ENCODE data around the gene TBCE. TPM values are rescaled to one million over a fixed set of nuclear protein-coding genes. Genes with fewer than 3 reads are reported as not detected.

TBCE gene, protein sequence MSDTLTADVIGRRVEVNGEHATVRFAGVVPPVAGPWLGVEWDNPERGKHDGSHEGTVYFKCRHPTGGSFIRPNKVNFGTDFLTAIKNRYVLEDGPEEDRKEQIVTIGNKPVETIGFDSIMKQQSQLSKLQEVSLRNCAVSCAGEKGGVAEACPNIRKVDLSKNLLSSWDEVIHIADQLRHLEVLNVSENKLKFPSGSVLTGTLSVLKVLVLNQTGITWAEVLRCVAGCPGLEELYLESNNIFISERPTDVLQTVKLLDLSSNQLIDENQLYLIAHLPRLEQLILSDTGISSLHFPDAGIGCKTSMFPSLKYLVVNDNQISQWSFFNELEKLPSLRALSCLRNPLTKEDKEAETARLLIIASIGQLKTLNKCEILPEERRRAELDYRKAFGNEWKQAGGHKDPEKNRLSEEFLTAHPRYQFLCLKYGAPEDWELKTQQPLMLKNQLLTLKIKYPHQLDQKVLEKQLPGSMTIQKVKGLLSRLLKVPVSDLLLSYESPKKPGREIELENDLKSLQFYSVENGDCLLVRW
- 11.3 and 14.4 TPM in 2 replicates for total RNA-seq

DNA sequence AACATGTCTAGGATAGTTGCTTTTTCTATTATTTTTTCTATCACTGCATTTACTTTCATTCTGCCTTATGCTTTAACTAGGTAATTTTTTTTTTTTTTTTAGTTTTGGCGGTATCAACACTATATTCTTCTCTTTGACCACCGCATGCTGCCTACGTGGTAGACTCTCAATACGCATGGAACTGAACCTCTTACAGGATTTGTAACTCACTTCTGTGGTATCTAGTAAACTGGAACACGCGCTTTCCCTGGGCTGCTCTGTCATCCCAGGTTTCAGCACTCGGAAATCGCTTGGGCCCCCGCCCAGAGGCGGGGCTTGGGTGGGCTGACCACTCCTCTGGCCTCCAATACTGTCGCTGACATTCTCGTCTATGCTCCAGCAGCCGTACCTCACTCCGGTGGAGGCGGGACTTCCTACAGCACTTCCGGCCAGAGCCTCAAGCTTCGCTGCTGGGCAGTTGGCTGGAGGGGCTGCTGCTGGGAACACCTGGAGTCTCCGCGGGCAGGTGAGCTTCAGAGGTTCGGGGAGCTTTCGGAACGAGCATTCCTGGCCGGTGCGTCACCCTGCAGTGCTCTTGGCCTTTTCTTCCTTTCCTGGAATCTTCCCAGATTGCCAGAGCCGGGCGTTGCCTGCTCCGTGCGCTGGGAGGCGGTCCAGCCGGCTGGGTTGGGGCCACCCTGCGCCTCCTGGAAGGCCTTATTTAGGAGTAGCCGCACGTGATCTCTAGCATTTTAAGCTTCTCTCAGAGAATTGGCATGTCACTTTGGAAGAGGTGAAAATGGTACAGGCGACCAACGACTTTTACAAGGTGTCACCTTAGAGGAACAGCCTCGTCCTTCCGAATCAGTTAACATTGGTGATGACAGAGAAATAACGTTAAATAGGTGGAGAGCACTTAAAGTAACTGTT is at the start of gene TBCE:
Gene TBCE (plus strand): TSS at position 428 of the 909 bp plus-strand sequence. CDS start 12,623 bp downstream, outside the sequence.

DNA sequence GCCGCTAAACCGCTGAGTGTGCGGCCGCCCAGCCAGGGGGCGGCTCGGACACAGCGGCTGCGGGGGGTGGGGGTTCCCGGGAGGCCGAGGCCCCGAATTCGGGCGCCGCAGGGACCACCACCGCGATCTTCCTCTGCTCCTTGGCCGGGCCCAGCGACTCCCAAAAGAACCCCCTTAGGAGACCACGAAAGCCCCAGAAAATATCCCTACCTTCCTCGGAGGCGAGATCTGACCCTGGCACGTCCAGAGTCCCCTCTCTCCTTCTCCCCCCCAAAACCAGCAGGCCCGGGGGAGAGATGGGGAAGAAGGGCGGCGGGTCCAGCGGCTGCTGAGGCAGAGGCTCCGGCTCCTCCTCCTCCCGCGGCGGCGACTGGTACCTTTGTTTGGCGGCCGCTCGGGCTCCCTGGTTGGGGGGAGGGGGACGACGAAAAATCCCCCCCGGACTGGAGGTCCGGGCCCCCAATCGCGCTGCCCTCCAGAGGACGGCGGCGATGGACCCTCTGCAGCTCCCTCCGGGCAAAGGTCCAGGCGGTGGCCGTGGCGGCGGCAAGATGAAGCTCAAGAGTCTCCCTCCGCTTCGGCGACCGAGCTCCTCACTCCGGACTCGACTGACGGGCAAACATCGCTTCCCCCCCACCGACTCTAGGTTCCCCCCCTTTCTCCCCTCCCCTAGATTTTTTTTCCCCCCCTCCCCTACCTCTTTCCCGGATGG is 39.5 kb upstream of the TBCE start, which contains the start of gene ARID4B:
Gene ARID4B (minus strand): TSS at position 621 of the 712 bp plus-strand sequence. CDS start 1,260 bp downstream, outside the sequence.

DNA sequence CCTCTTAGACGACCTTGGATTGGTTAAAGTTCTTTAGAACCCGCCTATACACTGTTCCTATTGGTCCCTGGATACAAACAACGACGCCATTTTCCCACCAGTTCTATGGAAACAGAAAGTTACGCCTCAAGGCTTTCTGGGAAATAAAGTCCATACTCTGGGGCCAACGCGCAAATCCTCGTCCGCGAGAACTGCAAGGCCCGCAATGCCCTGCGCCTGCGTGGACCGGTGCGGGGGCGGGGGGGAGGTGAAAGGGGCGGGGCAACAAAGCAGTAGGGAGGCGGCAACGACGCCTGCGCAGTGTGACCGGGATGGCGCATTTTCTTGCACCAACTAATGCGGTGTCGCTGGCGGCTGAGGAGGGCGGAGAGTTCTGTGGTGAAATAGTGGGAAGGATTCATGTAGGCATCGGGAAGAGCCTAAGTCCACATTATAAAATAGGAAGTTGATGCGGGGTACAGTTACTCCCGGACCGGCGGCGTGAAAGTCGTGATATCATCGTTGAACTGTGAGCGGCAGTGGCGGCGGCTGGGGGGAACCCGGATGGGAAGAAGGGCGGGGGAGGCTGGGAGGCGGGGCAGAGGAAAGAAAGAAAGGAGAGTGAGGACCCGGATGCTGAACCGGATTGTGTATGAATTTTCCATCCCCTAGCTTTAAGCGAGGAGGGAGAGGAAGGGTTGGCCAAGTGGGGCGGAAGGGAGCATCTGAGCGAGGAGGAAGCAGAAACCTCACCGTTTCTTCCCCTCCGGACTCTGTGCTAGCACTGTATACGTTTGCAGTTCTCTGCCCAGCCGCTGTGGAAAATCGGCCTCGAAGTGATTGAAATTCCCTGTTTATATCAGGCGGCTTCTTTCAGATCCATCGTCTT is 38.7 kb upstream of the TBCE start, which contains the start of gene GGPS1:
Gene GGPS1 (plus strand): TSS at position 300 of the 868 bp plus-strand sequence. CDS start 6,695 bp downstream, outside the sequence.

Other genes starting within 250 kb of the TBCE start
- 88.9 and 99.1 TPM in 2 replicates for gene TOMM20, start 238.6 kb upstream of the TBCE start, total RNA-seq
- gene RBM34, start 206.2 kb upstream of the TBCE start, total RNA-seq = 38.8 and 53.4 TPM in 2 replicates
- 44.0 and 62.2 TPM in 2 replicates for gene ARID4B, start 39.2 kb upstream of the TBCE start, total RNA-seq
- 18.7 and 22.0 TPM in 2 replicates for gene GGPS1, start 38.9 kb upstream of the TBCE start, total RNA-seq
- gene B3GALNT2, start 137.0 kb downstream of the TBCE start, total RNA-seq = 26.8 and 48.6 TPM in 2 replicates

All from dermis lymphatic vessel endothelial cell (primary cell).